GM12874 (cell line): ENCODE data around the gene C20orf141.

ENCODE experiments used
- CTCF ChIP-seq: IDR thresholded peaks from 2 replicates; pipeline ENCODE4 v1.5.1; 2011; ENCODE audit warnings: low read depth, mild to moderate bottlenecking, control low read depth, low read length, moderate library complexity; ENCODE audit not compliant: insufficient read depth

Gene C20orf141

GRCh38 chr20:2814587-2815051 is at the start of gene C20orf141:
TSS of gene C20orf141 (plus strand) at chr20:2814987. CDS start at chr20:2815185, 198 bp downstream.
- no peak for TF ChIP-seq CTCF

GRCh38 chr20:2767768-2768631 is 46.8 kb upstream of the C20orf141 start:
- no peak for TF ChIP-seq CTCF

- TF ChIP-seq CTCF = no peak
Observed at GRCh38 chr20:2768632-2769015, 46.2 kb upstream of the C20orf141 start.

GRCh38 chr20:2771631-2772080 is 43.1 kb upstream of the C20orf141 start:
- TF ChIP-seq CTCF = no peak

- TF ChIP-seq CTCF = no peak
Observed at GRCh38 chr20:2773812-2774211, 41.0 kb upstream of the C20orf141 start.

GRCh38 chr20:2775139-2775538 is 39.6 kb upstream of the C20orf141 start:
- no peak for TF ChIP-seq CTCF

GRCh38 chr20:2778602-2779321 is 36.0 kb upstream of the C20orf141 start:
- no peak for TF ChIP-seq CTCF
